ENCODE data around the gene SENP7.
"Not testable (repeated sequence)": the region's sequence is repeated elsewhere in the genome, so short reads cannot be mapped to it uniquely, and the experiment has no call there.

Gene SENP7, protein sequence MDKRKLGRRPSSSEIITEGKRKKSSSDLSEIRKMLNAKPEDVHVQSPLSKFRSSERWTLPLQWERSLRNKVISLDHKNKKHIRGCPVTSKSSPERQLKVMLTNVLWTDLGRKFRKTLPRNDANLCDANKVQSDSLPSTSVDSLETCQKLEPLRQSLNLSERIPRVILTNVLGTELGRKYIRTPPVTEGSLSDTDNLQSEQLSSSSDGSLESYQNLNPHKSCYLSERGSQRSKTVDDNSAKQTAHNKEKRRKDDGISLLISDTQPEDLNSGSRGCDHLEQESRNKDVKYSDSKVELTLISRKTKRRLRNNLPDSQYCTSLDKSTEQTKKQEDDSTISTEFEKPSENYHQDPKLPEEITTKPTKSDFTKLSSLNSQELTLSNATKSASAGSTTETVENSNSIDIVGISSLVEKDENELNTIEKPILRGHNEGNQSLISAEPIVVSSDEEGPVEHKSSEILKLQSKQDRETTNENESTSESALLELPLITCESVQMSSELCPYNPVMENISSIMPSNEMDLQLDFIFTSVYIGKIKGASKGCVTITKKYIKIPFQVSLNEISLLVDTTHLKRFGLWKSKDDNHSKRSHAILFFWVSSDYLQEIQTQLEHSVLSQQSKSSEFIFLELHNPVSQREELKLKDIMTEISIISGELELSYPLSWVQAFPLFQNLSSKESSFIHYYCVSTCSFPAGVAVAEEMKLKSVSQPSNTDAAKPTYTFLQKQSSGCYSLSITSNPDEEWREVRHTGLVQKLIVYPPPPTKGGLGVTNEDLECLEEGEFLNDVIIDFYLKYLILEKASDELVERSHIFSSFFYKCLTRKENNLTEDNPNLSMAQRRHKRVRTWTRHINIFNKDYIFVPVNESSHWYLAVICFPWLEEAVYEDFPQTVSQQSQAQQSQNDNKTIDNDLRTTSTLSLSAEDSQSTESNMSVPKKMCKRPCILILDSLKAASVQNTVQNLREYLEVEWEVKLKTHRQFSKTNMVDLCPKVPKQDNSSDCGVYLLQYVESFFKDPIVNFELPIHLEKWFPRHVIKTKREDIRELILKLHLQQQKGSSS

DNA sequence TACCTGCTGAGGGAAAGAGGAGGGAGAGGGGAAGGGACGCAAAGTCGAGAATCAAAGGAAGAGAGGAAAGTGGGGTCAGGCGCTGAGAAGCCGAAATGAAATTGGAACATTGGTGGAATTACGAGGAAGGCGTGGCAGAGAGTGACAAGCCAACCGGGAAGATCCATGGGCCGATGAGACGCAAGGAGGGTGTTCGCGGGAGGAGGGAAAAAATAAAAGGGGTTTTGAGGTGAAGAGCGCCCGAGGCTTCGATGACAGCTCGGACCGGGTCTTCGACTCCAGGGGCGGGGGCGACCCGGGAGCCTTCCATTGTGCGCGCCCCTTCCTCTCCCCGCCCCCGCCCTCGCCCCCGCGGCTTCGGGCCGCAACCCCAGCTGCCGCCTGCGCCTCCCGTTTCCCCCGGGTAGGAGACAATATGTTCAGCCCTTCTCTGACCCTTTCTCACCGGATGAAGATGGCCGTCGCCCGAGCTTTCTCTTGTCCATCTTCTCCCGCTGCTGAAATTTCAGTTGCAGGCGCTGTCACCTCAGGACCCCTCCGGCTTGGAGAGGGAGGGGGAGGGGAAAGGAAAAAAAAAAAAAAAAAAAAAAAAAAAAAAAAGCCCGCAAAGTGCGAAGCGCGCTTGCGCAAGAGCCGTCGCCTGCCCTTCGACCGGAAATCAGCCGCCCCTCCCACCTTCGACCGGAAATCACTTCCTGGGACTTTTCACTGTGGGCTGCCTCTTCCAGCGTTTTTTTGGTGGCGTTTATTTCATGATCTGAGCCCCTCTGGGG lies at the start of gene SENP7:
Gene SENP7, minus strand, starts transcription at position 567 of the 773 bp plus-strand sequence. Its CDS starts 82 bp downstream, at position 485.
- DNase-seq, result peak; percentile 77

DNA sequence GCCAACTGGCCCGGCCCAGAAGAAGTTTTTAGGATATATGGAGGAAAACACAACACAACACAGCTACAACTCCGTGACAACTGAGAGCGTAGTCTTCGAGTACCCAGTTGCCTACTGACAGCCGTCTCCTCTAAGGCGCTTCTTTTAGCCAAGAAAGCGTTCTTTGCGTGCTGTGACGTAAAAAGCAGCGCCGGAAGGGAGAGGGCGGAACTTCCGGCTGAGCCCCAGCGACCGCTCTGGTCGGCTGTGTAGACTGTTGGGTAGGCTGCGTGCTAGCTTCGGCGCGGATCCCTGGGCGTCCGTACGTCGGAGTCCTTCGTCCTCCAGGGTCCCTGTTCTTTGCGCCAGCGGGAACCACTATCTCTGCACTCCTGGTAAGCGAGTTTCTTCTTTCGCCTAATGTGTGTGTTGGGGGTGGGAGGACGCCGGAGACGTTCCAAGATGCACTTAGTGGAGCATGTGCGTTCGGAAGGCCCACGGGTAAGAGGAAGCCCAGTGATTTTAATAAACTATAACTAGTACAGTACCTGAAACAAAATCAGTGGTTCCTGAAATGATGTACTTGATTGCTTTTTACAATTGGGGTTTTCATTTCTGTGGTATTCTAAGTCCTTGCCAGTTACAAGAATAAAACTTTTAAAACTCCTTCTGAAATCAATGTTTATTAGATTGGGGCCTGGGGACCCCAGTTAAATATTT lies 48.8 kb upstream of the SENP7 start, which contains the start of gene TRMT10C:
Gene TRMT10C, plus strand, starts transcription at position 239 of the 699 bp plus-strand sequence. CDS start 2,914 bp downstream, outside the sequence.
- peak; percentile 95 for DNase-seq

DNA sequence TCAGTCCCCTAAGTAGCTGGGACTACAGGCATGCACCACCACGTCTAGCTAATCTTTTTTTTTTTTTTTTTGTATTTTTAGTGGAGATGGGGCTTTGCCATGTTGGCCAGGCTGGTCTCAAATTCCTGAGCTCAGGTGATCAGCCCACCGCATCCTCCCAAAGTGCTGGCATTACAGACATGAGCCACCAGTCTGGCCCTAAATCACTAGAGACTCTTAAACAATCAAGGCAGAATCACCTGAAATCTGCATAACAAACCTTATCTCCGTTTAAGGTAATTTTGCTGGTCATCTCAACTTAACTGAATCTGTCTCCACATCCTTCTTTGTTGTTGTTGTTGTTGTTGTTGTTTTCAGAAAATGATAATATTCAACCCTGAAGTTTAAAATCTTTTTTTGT lies 43.1 kb upstream of the SENP7 start:
- DNase-seq, result no peak

DNA sequence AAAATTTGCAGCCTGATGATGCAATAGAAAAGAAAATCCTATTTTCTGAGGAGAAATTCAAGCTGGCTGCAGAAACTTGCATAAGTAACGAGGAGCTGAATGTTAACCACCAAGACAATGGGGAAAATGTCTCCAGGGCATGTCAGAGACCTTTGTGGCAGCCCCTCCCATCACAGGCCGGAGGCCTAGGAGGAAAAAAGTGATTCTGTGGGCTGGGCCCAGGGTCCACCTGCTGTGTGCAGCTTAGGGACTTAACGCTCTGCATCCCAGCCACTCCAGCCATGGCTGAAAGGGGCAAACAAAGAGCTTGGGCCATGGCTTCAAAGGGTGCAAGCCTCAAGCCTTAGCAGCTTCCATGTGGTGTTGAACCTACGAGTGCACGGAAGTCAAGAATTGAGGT lies 40.4 kb upstream of the SENP7 start:
- not testable (repeated sequence) for DNase-seq

DNA sequence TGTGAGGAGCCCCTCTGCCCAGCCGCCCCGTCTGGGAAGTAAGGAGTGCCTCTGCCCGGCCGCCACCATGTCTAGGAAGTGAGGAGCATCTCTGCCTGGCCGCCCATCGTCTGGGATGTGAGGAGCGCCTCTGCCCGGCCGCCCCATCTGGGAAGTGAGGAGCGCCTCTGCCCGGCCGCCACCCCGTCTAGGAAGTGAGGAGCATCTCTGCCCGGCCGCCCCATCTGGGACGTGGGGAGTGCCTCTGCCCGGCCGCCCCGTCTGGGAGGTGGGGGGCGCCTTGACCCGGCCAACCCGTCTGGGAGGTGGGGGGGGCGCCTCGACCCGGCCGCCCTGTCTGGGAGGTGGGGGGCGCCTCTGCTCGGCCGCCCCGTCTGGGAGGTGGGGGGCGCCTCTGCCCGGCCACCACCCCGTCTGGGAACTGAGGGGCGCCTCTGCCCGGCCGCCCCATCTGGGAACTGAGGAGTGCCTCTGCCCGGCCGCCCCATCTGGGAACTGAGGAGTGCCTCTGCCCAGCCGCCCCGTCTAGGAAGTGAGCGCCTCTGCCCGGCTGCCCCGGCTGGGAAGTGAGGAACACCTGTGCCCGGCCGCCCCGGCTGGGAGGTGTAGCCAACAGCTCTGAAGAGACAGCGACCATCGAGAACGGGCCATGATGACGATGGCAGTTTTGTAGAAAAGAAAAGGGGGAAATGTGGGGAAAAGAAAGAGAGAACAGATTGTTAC lies 38.5 kb upstream of the SENP7 start:
- not testable (repeated sequence) for DNase-seq

DNA sequence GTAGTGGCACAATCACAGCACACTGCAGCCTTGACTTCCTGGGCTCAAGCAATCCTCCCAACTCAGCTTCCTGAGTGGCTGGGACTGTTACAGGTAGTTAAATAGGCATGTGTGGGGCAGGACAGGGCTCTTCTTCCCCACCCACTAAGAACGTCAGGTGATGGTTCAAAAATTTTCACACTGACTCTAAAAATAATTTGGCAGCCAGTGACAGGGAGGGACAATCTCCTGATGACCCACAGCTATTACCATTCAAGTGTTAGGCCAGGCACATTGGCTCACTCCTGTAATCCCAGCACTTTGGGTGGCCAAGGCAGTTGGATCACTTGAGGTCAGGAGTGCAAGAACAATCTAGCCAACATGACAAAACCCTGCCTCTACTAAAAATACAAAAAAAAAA lies 36.5 kb upstream of the SENP7 start:
- DNase-seq, result no peak

DNA sequence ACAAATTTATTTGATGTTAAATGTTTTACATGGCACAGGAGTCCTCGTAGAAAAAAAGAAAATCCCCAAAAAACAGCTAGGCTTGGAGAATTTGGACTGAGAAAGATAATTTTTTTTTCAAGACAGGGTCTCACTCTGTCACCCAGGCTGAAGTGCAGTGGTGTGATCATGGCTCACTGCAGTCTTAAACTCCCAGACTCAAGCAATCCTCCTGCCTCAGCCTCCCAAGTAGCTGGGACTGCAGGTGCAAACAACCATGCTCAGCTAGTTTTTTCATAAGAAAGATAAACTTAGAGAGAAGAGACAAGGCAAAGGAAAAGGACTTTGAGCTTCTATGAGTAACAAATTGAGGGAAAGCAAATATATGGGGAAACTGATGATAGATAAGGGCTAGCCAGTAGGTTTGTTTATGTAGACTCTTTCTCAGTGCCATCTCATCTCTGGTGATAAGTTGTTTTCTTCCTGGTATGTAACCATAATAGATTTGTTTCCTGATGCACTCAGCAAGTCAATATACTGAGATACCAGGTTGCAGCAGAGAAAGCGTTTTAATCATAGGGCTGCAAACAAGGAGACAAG lies 35.6 kb upstream of the SENP7 start:
- no peak for DNase-seq

DNA sequence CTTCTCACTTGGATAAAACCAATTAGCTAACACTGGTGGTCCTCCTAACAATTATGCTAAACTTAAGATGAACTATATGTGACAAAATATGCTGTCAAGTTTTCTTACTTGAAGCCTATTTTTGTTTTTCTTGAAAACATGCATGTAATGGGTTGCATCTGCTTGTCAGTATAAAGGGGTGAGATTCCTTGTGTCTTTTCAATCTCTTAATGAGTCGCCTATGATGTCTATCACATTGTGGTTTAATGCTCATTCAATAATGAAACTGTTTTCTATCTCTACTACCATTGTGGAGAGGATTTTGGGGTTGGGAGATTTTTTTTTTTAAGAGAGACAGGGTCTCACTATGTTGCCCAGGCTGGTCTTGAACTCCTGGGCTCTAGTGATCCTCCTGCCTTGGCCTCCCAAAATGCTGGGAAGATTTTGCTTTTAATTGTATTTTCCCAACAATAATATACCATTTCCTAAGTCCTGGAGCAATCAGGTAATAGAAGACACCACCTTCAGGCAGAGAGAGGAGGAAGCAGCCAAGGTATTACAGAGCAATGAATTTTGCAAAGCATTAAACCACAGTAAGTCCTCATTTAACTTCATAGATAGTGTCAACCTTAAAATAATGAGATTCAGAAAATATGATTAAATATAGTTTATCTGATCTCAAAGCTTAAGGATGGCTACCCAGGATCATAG lies 31.3 kb upstream of the SENP7 start:
- peak; percentile 4 for DNase-seq

DNA sequence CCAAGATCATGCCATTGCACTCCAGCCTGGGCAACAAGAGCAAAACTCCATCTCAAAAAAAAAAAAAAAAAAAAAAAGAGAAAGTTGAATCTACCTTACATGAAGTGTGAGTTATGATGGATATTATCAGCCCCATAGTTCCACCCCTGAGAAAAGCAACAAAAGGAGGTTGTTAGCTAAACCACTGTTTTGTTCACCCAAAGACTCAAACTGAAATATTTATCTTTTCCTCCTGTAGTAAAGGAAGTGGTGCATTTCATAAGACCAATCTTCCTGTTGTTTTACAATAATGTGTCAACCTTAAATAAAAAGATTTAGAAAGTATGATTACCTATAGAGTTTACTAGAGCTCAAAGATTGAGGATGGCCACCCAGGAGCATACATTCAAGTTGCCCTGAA lies 29.9 kb upstream of the SENP7 start:
- peak; percentile 52 for DNase-seq

DNA sequence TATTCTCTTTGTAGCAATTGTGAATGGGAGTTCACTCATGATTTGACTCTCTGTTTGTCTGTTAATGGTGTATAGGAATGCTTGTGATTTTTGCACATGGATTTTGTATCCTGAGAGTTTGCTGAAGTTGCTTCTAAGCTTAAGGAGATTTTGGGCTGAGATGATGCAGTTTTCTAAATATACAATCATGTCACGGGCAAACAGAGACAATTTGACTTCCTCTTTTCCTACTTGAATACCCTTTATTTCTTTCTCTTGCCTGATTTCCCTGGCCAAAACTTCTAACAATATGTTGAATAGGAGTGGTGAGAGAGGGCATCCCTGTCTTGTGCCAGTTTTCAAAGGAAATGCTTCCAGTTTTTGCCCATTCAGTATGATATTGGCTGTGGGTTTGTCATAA lies 23.9 kb upstream of the SENP7 start:
- DNase-seq, result not testable (repeated sequence)

DNA sequence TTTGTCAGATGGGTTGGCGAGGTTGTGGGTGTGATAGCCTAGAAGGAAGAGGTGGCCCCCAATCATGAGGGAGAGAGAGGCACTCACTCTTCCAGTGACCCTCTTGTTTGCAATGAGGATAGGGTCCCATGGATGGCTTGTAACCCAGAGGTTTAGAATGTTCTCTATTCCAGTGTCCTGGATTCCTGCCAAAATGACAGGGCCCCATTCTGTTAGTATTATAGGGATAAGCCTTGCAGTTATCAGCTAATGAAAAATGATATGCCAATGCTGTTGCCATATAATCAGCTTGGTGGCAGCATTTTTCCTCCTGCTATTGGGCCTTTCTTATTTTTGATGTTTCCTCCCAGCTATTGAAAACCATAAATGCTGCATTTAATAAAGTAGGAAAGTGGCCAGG lies 23.3 kb upstream of the SENP7 start:
- no peak for DNase-seq

DNA sequence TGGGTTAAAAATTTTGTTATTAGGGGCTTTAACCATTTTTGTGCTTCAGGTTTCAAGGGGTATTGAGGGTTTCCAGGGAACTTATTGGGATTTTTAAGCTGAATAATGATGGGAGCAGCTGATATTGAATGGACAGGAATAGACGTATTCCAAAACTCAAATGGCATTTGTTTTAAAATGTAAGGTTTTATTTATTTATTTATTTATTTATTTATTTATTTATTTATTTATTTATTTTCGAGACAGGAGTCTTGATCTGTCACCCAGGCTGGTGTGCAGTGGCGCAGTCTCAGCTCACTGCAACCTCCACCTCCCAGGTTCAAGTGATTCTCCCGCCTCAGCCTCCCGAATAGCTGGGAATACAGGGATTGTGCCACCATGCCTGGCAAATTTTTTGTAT lies 22.2 kb upstream of the SENP7 start:
- no peak for DNase-seq

DNA sequence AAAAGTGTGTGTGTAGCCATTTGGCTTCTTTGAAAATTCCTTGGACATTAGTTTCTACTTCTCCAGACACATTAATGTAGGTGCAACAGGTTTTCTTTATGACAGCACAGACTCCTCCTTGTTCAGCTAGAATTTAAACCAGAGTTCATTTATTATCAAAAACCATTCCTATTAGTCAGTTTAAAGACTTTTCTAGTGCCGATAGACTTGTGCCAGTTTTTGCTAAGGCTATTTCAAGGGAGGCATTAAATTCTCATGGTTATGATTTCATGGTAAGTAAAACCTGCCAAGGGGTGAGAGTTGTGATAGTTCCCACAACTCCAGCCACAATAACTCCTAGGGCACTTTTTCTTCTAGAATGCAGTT lies 20.6 kb upstream of the SENP7 start:
- no peak for DNase-seq

DNA sequence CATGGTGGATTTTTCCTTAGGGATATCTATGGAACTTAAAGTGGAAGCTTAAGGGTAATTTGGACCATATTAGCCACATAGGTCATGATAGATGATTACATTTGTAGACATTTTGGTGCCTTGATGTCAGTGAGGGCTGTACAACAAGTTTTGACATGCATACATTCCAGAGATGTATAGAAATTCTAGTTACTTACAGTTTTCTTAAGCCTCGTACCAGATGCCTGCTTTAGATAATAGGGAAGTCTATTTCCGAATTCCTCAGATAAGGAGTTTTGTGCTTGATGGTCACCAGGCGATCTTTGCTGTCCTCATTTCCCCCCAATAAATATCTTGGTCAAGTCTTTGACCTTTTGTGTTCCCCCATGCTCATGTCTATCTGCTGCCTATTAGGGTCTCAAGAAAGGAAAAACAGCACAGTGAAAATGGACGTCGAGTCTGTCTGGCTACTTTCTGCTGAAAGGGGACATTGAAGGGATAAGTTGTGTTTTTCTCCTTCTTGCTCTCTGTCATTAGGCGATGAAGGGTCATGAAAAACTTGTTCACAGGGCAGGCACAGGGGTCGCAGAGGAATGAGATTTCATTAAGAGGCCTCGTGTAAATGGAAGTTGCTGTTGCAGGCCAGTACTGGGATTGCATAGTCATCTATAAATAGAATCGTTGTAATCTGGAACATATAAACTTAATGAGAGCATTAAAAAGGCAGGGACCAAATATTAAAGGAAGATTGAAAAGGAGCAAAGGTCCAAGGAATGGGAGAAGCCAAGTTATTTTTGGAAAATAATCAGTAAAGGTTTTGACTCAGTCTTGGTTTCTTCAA lies 20.0 kb upstream of the SENP7 start:
- DNase-seq, result no peak

DNA sequence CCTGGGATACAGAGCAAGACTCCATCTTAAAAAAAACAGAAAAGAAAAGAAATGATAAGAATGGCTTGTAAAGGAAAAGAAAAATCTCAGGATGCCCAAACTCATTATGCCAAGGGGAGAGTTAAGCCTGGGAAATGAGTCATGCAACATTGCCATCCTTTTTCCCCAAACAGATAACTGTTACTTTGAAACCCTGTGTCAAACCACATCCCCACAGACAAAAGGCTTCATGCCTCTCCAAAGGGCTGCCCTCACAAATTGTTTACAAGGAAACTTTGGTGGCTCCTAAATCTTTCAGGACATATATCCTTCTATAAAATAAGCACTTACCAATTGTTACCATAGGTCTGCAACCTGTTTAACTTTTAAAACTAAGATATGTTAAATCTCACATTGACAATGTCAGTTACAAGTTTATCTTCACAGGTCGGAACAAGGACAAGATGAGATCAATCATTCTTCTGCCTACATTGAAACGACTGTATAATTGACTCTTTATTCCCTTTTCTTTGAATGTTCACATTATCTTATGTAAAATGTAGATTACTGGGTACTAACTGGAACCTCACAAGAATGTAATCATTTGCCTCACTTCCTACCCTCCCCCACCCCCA lies 18.6 kb upstream of the SENP7 start:
- DNase-seq, result peak; percentile 55

DNA sequence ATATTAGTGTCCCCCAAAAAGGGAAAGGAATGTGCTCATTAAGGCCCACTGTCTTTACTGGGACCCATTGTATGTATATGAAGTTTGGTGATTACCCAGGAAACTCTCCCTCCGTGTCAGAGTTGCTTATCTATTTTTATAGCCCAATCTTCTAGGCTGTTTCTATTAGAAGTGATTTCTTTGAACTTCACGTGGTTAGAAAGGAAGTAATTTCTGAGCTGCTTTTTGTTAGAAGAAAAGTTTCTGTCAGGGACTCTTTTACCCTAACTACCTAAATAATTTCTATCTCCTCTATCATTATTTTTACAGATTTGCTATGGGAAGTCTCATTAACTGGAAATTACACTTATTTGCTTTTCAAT lies 17.7 kb upstream of the SENP7 start:
- DNase-seq, result no peak

DNA sequence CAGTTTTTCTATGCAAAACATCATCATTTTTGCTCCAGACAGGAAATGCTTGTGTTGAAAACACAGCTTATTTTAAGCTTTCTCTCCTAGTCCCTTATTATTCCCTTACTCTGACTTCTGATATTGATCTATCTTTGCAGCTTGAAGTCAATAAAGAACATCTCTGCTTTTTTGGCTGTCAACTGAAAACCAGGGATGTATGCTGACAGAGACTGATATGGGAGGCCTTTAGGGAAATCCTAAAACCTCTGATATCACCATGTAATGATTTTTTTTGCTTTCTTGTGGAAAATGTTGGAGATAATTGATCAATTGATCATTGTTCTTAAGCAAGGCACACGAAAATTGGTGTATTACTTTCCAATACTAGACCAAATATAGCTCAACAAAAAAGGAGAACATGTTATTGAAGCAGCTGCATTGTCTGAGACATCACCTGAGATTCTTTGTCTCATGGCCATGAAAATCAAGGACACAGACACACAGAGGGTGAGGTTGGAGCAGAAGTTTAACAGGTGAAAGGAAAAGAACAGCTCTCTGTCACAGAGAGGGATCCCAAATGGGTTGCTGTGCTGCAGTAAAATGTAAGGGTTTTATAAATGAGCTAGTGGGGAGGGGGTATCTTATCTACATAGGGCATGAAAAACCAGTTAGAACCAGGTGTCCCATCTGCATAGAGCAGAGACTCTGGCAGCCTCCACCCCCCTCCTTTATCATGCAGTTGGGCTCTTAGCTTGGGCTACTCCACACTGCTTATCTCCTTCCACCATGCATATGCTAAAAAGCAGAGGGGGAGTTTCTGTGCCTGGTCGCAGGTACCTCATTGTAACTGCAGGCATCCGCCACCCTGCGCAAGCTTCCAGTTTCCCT lies 17.0 kb upstream of the SENP7 start:
- no peak for DNase-seq

DNA sequence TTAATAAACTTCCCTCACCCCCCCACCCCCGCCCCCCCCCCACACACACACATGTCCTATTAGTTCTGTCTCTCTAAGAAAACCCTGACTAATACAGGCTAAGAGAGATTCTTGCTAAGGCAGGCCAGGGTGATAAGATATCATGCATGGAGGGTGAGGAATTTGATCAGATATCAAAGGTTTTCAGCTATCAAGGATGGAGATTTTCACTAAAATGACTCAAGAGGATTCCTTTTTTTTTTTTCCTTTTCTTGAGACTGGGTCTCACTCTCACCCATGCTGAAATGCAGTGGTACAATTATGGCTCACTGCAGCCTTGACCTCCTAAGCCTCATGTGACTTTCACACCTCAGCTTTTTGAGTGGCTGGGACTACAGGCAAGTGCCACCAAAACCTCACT lies 14.9 kb upstream of the SENP7 start:
- DNase-seq, result no peak
